H1 (cell line): ENCODE measurements around the gene GPC6. TPM values are rescaled to one million over a fixed set of nuclear protein-coding genes. Genes with fewer than 3 reads are reported as not detected.

Experiments
- CTCF ChIA-PET: fragments of 300-600 bp; sonication (Branson Sonifier 250); formaldehyde crosslinking; loops from one replicate; lab custom pipeline; 2021; ENCODE audit not compliant: partially characterized antibody; lab: Charles Lee
- POLR2A ChIA-PET: fragments of 300-600 bp; sonication (Branson Sonifier 250); formaldehyde crosslinking; loops from one replicate; lab custom pipeline; 2021; ENCODE audit warnings: inconsistent platforms; ENCODE audit not compliant: partially characterized antibody; lab: Charles Lee
- DNase-seq, 2 experiments: peaks; one replicate each; pipeline versions ENCODE4 v3.0.0 to v3.0.0-alpha.2; 2010 to 2022; ENCODE audit warnings: low spot score in 2 of 2, low read depth in 1 of 2, mixed read lengths in 1 of 2
- FAIRE-seq: peaks from 2 replicates; lab custom pipeline; 2011; peaks lifted over from hg19 to GRCh38; lab: Jason Lieb, UNC
- H2AFZ ChIP-seq: 2 replicates; pipeline ENCODE4 v1.8.1; 2012; ENCODE audit warnings: low read length, inconsistent platforms
- H2AK5ac ChIP-seq: 2 replicates; pipeline ENCODE4 v1.6.1; 2013; ENCODE audit warnings: low read depth, low read length
- H2BK120ac ChIP-seq: replicated peaks from 2 replicates; pipeline ENCODE3; 2013; ENCODE audit warnings: low read depth, low read length, inconsistent platforms
- H2BK12ac ChIP-seq: 2 replicates; pipeline ENCODE4 v1.6.1; 2013; ENCODE audit warnings: low read depth, low read length
- H2BK15ac ChIP-seq: 2 replicates; pipeline ENCODE4 v1.6.1; 2013; ENCODE audit warnings: low read length
- H2BK20ac ChIP-seq: 2 replicates; pipeline ENCODE4 v1.6.1; 2013; ENCODE audit warnings: low read length
- H2BK5ac ChIP-seq: 2 replicates; pipeline ENCODE4 v1.6.1; 2013; ENCODE audit warnings: low read depth, low read length
- H3K14ac ChIP-seq: 2 replicates; pipeline ENCODE4 v1.6.1; 2013; ENCODE audit warnings: inconsistent platforms; ENCODE audit not compliant: insufficient read length
- H3K18ac ChIP-seq: 2 replicates; pipeline ENCODE4 v1.6.1; 2013; ENCODE audit warnings: low read length; ENCODE audit errors: extremely low read depth
- H3K23ac ChIP-seq: 2 replicates; pipeline ENCODE4 v1.6.1; 2013; ENCODE audit warnings: inconsistent platforms; ENCODE audit not compliant: insufficient read length
- H3K23me2 ChIP-seq: 2 replicates; pipeline ENCODE4 v1.6.1; 2013; ENCODE audit warnings: low read depth, low read length
- H3K27ac ChIP-seq: 2 replicates; pipeline ENCODE4 v1.6.1; 2011; ENCODE audit warnings: low read depth, low read length, inconsistent platforms
- H3K27me3 ChIP-seq, 4 experiments: replicated peaks in 1 of 4; 1 replicate in 1 of 4; 2 replicates in 3 of 4; pipeline versions ENCODE4 v1.6.1 to v1.8.1; 2011 to 2013; ENCODE audit warnings: low read length in 3 of 4, mild to moderate bottlenecking in 3 of 4, inconsistent platforms in 2 of 4, mixed read lengths in 2 of 4, moderate library complexity in 1 of 4; ENCODE audit not compliant: control insufficient read depth in 3 of 4, insufficient read depth in 3 of 4; ENCODE audit errors: extremely low read depth in 1 of 4
- H3K36me3 ChIP-seq, 4 experiments: 2 replicates each; pipeline versions ENCODE4 v1.6.1 to v1.8.1; 2011 to 2013; ENCODE audit warnings: mild to moderate bottlenecking in 4 of 4, low read length in 3 of 4, moderate library complexity in 2 of 4, control low read depth in 1 of 4, inconsistent platforms in 1 of 4; ENCODE audit not compliant: insufficient read depth in 4 of 4, control insufficient read depth in 2 of 4
- H3K4ac ChIP-seq: replicated peaks from 2 replicates; pipeline ENCODE3; 2013; ENCODE audit warnings: low read length, low read depth, mixed read lengths, inconsistent platforms; ENCODE audit not compliant: insufficient read length
- H3K4me1 ChIP-seq, 4 experiments: replicated peaks in 1 of 4; 1 replicate in 1 of 4; 2 replicates in 3 of 4; pipeline versions ENCODE4 v1.6.1 to v1.8.1; 2011 to 2013; ENCODE audit warnings: low read length in 3 of 4, inconsistent platforms in 2 of 4, mixed read lengths in 1 of 4; ENCODE audit not compliant: insufficient read depth in 4 of 4, control insufficient read depth in 3 of 4
- H3K4me2 ChIP-seq, 2 experiments: 2 replicates each; pipeline versions ENCODE4 v1.6.1 to v1.8.1; 2011 to 2013; ENCODE audit warnings: low read depth in 2 of 2, low read length in 2 of 2, control low read depth in 1 of 2, inconsistent platforms in 1 of 2, mild to moderate bottlenecking in 1 of 2; ENCODE audit not compliant: insufficient read depth in 1 of 2
- H3K4me3 ChIP-seq, 4 experiments: fragments of 200-600, 300-600 bp in 1 of 4; sonication (generic), shearing (Covaris generic), sonication (Bioruptor Twin) in 1 of 4; 2 replicates each; pipeline versions ENCODE4 v1.5.1 to v1.8.1; 2011 to 2016; ENCODE audit warnings: low read length in 4 of 4, low read depth in 3 of 4, control low read depth in 2 of 4, inconsistent platforms in 2 of 4, mild to moderate bottlenecking in 2 of 4, mixed read lengths in 1 of 4, moderate library complexity in 1 of 4; ENCODE audit not compliant: insufficient read depth in 2 of 4; ENCODE audit errors: extremely low read depth in 1 of 4
- H3K56ac ChIP-seq: replicated peaks from 2 replicates; pipeline ENCODE3; 2013; ENCODE audit warnings: low read depth, mild to moderate bottlenecking, mixed read lengths, low read length, inconsistent platforms; ENCODE audit not compliant: insufficient read length
- H3K79me1 ChIP-seq: 2 replicates; pipeline ENCODE4 v1.6.1; 2013; ENCODE audit warnings: low read depth, low read length, control low read depth
- H3K79me2 ChIP-seq, 2 experiments: 2 replicates each; pipeline versions ENCODE4 v1.6.1 to v1.8.1; 2012 to 2013; ENCODE audit warnings: low read length in 2 of 2, mild to moderate bottlenecking in 2 of 2, inconsistent platforms in 1 of 2; ENCODE audit not compliant: insufficient read depth in 2 of 2, control insufficient read depth in 1 of 2
- H3K9ac ChIP-seq, 4 experiments: replicated peaks in 1 of 4; 1 replicate in 1 of 4; 2 replicates in 3 of 4; pipeline versions ENCODE4 v1.6.1 to v1.8.1; 2011 to 2013; ENCODE audit warnings: low read depth in 3 of 4, low read length in 3 of 4, control low read depth in 2 of 4, mild to moderate bottlenecking in 2 of 4, moderate library complexity in 2 of 4, inconsistent platforms in 1 of 4; ENCODE audit errors: extremely low read depth in 1 of 4
- H3K9me3 ChIP-seq, 2 experiments: 2 replicates each; pipeline versions ENCODE4 v1.6.1 to v1.8.1; 2012 to 2013; ENCODE audit warnings: mild to moderate bottlenecking in 2 of 2, moderate library complexity in 2 of 2, control low read depth in 1 of 2, inconsistent platforms in 1 of 2, low read depth in 1 of 2, low read length in 1 of 2, mixed read lengths in 1 of 2; ENCODE audit not compliant: insufficient read depth in 2 of 2
- H4K20me1 ChIP-seq, 2 experiments: replicated peaks in 1 of 2; 2 replicates each; pipeline versions ENCODE3 to v1.8.1; 2011 to 2013; ENCODE audit warnings: inconsistent platforms in 2 of 2, low read length in 2 of 2, mild to moderate bottlenecking in 1 of 2; ENCODE audit not compliant: insufficient read depth in 2 of 2, control insufficient read depth in 1 of 2
- H4K5ac ChIP-seq: 2 replicates; pipeline ENCODE4 v1.6.1; 2013; ENCODE audit warnings: low read length, low read depth, mixed read lengths, inconsistent platforms; ENCODE audit not compliant: insufficient read length
- H4K8ac ChIP-seq: 2 replicates; pipeline ENCODE4 v1.8.0; 2013; ENCODE audit warnings: mild to moderate bottlenecking, moderate library complexity, low read length, inconsistent platforms; ENCODE audit not compliant: insufficient read depth; ENCODE audit errors: extremely low read depth
- H4K91ac ChIP-seq: replicated peaks from 2 replicates; pipeline ENCODE3; 2013; ENCODE audit warnings: low read length, mixed read lengths, inconsistent platforms; ENCODE audit not compliant: insufficient read length
- CEBPB ChIP-seq: IDR thresholded peaks from 2 replicates; pipeline ENCODE4 v1.6.1; 2012; ENCODE audit warnings: low read depth, low read length
- PHF8 ChIP-seq: fragments of 200-600 bp; sonication (generic); conservative IDR thresholded peaks from 2 replicates; pipeline ENCODE4 v1.7.1; 2012; ENCODE audit warnings: low read depth, mild to moderate bottlenecking, inconsistent platforms, low read length, moderate library complexity
- TAF1 ChIP-seq: IDR thresholded peaks from 2 replicates; pipeline ENCODE4 v1.6.1; 2011; ENCODE audit warnings: mild to moderate bottlenecking, low read depth, low read length
- TBP ChIP-seq: IDR thresholded peaks from 2 replicates; pipeline ENCODE4 v1.6.1; 2011; ENCODE audit warnings: low read depth, low read length, improper control_type of control experiment
- WGBS, 2 experiments: shearing (Covaris generic) in 1 of 2; methylation state at CpG; one replicate each; pipeline versions ENCODE4 v1.1.6 to v1.1.7; 2013 to 2015; ENCODE audit warnings: low lambda C conversion rate in 2 of 2, mixed read lengths in 2 of 2, inconsistent platforms in 1 of 2, low coverage in 1 of 2, missing lambda C conversion rate in 1 of 2; ENCODE audit not compliant: insufficient replicate concordance in 2 of 2, insufficient coverage in 1 of 2, insufficient read length in 1 of 2; ENCODE audit errors: extremely low coverage in 1 of 2, missing lambda C conversion rate in 1 of 2; 5-methylcytosine and 5-hydroxymethylcytosine counted together
- polyA plus RNA-seq, 7 experiments: library from polyadenylated mRNA; depleted of rRNA in 3 of 7; stranded (reverse) in 5 of 7; unstranded in 2 of 7; fragments of >200 nt in 5 of 7; fragments of 200-250 nt in 2 of 7; gene quantifications; 1 replicate in 5 of 7; 2 replicates in 1 of 7; 4 replicates in 1 of 7; pipeline versions ENCODE4 v1.2.1 to v1.2.3, GENCODE V29; 2011 to 2013; ENCODE audit warnings: missing spikeins in 2 of 7, mixed read lengths in 2 of 7
- total RNA-seq: library from RNA; stranded (reverse); fragmentation: NEBNext Ultra II Directional; extraction: Animal tissue kit (Norgen Biotek cat#: 25700); gene quantifications from 2 replicates; pipeline ENCODE4 v1.2.1, GENCODE V29; 2021
- TF ChIP-seq, protein P1 (sequence below): IDR thresholded peaks from 2 replicates; pipeline ENCODE4 v1.6.1; 2012; ENCODE audit warnings: inconsistent platforms

The GPC6 gene
- total and polyA plus RNA-seq, 2 of the 8 experiments (the other 6 are each of a cell fraction or from before 2014, with no cell fraction given), result 5.4 to 12.0 TPM

DNA sequence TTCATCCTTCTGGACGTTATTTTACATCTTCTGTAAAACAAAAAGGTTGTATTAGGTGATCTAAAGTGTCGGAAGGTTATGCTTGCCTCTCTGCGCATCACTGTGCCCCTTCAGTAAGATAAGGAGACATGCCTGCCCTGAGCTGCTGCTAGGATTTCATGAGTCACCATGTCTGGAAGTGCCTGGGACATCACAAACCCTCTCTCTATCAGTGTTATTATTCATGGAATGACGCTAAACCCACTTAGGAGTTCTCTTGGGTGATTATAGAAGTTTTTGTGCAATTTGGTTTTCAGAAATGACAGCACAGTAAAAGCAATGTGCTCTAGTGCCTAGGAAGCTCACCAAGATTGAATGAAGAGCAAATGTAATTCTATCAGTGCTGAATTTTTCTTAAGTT, 635.2 kb downstream of the GPC6 start:
- no peak for TF ChIP-seq PHF8
- TF ChIP-seq, protein P1, sequence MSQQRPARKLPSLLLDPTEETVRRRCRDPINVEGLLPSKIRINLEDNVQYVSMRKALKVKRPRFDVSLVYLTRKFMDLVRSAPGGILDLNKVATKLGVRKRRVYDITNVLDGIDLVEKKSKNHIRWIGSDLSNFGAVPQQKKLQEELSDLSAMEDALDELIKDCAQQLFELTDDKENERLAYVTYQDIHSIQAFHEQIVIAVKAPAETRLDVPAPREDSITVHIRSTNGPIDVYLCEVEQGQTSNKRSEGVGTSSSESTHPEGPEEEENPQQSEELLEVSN, result no peak
- TF ChIP-seq TAF1, result no peak
- no peak for TF ChIP-seq CEBPB
- TF ChIP-seq TBP, result no peak
- no peak overlapping the region for H3K4me3 ChIP-seq
- no peak overlapping the region for H3K56ac ChIP-seq
- no peak overlapping the region for H2BK15ac ChIP-seq
- no peak overlapping the region for H3K4me2 ChIP-seq
- WGBS, 2 experiments, result 81% methylated on average over 4 of the region's 4 CpGs; no CpG with 5 or more reads in 1 of the 2 experiments
- H3K79me1 ChIP-seq, result no peaks in the 10 kb centered on the region
- H2AFZ ChIP-seq, result no peak overlapping the region
- no peak overlapping the region for H3K23ac ChIP-seq
- H3K36me3 ChIP-seq, result no peaks in the 10 kb centered on the region
- H4K20me1 ChIP-seq, result no peaks in the 10 kb centered on the region
- POLR2A ChIA-PET, result no interaction called here
- peaks cover 0 to 3% (median 0%) of the 10 kb centered on the region in 4 experiments; a peak in 1 of 7 replicates for H3K4me1 ChIP-seq
- CTCF ChIA-PET, result interaction anchor here (0.6 to 0.7 kb wide), 2 partner anchors 13 to 1441 kb away, joined by 3 to 4 read pairs; no protein-coding TSS in a partner anchor
- no peak overlapping the region for H4K5ac ChIP-seq
- H3K23me2 ChIP-seq, result no peaks in the 10 kb centered on the region
- no peak overlapping the region for H2BK120ac ChIP-seq
- no peaks in the 10 kb centered on the region for H3K27me3 ChIP-seq
- no peak overlapping the region for H4K8ac ChIP-seq
- no peak overlapping the region for H2BK20ac ChIP-seq
- H2AK5ac ChIP-seq, result no peak overlapping the region
- no peak overlapping the region for H3K9ac ChIP-seq
- H3K14ac ChIP-seq, result no peak overlapping the region
- H2BK12ac ChIP-seq, result no peak overlapping the region
- H3K27ac ChIP-seq, result no peak overlapping the region
- no peak overlapping the region for H2BK5ac ChIP-seq
- DNase-seq (no peak), FAIRE-seq (no peak)
- no peak overlapping the region for H3K4ac ChIP-seq
- H4K91ac ChIP-seq, result no peak overlapping the region
- no peak overlapping the region for H3K18ac ChIP-seq
- H3K9me3 ChIP-seq, result no peaks in the 10 kb centered on the region
- no peaks in the 10 kb centered on the region for H3K79me2 ChIP-seq
